ENCODE results near the gene JAZF1.

JAZF1 gene

GRCh38 chr7:27999829-28000228 lies 180.8 kb downstream of the JAZF1 start:
- no peak for DNase-seq

DNA sequence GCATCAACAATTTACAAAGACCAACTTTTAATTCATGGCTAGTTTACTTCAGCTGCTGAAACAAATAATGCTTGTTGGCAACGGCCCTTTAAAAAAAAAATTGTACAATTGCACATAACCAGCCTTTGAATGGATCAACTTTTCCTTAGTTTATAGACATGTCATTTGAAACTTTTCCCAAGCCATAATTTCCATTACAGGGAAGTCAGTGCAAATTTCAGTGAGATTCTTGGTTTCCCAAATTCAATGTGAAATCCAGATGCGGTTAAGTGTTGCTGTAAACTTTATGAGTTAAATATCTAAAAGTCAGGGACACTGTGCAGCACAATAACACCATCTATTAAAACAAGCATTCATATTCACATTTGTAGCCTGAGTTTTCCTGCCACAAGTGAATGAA lies 182.2 kb downstream of the JAZF1 start:
- no peak for DNase-seq

DNA sequence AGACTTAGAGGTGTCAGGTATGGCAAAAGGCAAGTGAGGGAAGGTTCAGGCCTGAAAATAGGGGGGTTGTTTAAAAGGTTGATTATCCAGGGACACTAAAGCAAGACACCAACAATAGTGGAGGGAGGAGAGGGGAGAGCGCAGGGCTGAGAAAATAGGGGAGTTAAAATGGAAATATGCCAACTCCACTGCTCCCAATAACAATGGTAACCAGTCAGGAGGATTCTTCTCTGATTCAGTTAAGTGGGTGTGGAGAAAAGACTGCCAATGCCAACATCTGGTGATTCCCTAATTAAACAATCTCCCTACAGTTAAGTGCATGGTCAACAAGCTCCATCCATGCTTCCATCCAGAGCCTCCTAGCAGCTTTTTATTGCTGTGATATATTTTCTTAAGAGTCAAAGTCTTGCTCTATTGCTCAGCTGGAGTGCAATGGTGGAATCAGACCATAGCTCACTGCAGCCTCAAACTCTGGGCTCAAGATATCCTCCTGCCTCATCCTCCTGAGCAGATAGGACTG lies 183.3 kb downstream of the JAZF1 start:
- no peak for DNase-seq

DNA sequence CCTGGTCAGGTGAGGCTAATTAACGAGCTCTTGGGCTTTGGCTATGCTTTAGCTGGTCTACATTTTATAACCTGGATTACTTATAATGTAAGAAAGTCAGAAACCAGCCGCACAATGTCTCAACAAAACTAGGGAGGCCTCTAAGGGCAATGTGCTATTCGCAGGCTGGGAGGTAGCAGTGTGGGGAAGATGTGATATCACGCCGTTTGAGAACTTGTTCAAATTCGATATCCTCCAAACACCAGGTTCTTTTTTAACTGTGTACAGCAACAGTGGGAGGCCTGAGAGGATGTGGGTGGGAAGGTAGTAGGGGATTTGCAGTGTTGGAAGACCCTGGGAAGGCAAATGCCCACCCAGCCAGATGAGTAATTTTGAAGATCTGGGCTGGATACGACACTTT lies 184.5 kb downstream of the JAZF1 start:
- no peak for DNase-seq

GRCh38 chr7:27995228-27995627 lies 185.4 kb downstream of the JAZF1 start:
- no peak for DNase-seq

GRCh38 chr7:27994639-27995038 lies 186.0 kb downstream of the JAZF1 start:
- no peak for DNase-seq

GRCh38 chr7:27992755-27993493 lies 187.7 kb downstream of the JAZF1 start:
- DNase-seq, result no peak

DNA sequence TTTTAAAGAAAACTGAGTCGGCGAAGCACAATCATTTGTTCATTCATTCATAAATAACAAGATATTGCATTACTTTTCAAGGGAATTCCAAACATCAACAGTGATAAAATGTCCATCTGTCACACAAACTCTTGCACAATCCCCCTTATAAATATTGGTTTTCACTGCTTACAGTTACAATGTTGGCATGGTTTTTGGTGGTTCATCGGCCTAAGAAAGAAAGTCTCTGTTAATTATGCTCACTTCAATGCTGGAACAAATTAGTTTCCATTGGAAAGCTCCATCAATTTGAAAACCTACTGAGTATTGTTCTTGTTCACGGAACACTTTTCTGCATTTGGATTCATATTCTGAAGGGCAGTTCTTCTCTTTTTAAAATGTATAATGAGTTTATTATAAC lies 188.5 kb downstream of the JAZF1 start:
- no peak for DNase-seq

GRCh38 chr7:27991006-27991528 lies 189.5 kb downstream of the JAZF1 start:
- DNase-seq, result no peak

- DNase-seq, result no peak
Observed at GRCh38 chr7:27976531-27976930, 204.1 kb downstream of the JAZF1 start.

- no peak for DNase-seq
Observed at GRCh38 chr7:27973625-27974024, 207.0 kb downstream of the JAZF1 start.

DNA sequence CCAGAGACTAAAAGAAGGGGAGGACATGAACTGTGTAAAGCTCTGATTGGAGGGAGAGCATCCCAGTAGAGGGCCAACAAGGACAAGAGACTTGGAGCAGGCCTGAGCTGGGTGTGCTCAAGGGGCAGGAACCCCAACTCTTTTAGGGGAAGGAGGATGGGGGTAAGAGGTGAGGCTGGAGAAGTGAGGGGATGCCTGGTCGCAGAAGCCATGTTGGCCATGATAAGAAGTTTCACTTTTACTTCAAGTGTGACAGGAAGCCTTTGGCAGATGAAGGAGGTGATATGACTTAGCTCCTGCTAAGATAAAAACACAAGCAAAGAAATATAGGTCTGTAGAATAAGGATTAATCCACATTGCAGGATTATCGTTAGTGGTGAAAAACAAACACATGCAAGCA lies 208.3 kb downstream of the JAZF1 start:
- no peak for DNase-seq

GRCh38 chr7:27971171-27971812 lies 209.3 kb downstream of the JAZF1 start:
- DNase-seq, result no peak

DNA sequence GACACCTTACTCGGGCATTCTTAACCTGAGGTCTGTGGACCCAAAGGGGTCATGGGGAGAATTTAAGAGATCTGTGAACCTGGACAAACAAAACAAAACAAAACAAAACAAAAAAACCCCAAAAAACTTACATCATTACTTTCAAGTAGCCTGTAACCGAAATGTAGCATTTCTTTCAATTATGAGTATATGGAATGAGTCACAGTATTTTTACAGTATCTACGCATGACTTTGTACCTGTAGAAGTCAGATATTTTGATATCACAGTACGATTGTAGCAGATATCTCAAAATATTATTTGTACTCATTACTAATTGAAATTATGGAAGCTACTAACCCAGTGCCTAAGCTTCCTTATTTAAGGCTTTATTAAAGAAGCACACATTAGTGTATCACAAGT lies 210.2 kb downstream of the JAZF1 start:
- no peak for DNase-seq

- no peak for DNase-seq
Observed at GRCh38 chr7:27969346-27969745, 211.2 kb downstream of the JAZF1 start.

GRCh38 chr7:27967639-27968038 lies 213.0 kb downstream of the JAZF1 start:
- DNase-seq, result no peak

DNA sequence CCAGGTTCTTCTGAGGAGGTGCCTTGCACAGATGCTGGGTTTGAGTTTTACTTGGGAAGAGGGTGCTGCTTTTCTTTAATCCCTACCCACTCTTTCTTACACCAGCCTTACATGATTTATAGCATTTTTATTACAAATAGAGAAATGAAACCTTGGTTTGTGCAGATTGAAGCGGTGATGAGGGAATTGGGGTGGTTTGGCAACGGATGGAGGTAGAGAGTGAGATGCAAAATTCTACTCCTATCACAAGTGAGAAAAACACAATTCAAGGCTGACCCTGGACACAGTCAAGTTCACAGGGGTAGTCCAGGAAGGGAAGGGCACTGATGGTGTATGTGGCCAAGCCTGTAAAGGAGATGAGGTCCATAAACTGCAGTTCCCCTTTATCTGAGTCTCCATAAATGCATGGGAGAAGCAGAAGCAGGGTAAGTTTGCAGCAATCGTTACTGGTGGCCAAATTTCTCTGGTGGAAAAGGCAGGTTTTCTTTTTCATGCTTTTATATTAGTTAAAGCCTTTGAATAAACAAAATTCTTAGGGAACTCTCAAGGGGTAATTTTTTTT lies 214.3 kb downstream of the JAZF1 start:
- no peak for DNase-seq

- no peak for DNase-seq
Observed at GRCh38 chr7:27965650-27966049, 214.9 kb downstream of the JAZF1 start.

- no peak for DNase-seq
Observed at GRCh38 chr7:27964820-27965219, 215.8 kb downstream of the JAZF1 start.

DNA sequence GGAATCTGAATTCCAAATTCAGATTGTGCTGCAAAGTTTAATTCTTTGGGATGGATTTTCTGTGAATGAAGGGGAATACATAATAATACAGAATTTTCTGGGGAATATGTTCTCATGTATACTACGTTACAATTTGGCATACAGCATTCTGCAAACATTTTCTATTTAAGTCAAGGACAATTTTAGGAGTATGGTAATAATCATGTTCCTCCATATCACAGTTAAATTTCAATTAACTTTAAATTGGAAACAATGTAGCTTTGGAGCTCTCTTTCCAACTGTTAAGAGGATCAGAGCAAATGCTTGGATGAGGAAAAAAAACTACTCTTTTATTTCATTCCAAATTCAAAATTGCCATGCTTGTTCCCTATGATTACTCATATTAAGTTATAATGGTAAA lies 217.5 kb downstream of the JAZF1 start:
- no peak for DNase-seq

- DNase-seq, result no peak
Observed at GRCh38 chr7:27962273-27962672, 218.3 kb downstream of the JAZF1 start.

DNA sequence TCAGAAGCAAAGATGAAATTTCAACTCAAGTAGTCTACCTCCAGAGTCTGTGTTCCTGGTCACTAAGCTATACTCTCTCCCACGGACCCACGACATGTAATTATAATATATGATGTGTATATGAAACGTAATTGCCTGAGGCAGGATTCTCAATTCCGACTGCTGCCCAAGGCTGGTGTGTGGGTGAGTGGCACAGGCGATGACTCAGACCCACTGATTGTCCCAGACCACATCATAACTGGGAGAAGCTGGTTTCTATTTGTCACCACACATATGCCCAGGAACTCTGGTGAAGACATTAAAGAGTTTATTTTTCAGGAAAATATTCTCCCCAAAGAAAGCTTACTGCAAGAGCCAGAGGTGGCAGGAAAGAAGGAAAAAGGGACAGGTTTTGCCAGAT lies 219.3 kb downstream of the JAZF1 start:
- no peak for DNase-seq

DNA sequence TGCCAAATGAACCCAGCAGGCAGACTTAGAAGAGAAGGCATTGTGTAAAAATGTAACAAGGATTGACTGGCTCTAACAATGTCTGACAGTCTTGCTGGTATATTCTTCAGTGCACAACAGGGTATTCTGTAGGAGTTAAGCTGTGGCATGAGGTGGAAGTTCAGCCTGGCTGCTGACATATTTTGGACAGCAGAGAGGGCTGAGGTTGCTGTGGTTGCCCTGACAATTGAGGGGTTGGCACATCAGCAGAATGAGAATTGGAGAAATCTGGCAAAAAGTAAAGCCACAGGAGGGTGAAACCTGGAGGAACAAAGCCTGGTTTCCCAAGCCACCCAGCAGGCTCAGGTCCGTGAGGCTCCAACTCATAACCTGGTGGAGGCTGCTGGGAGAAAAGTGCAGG lies 220.2 kb downstream of the JAZF1 start:
- DNase-seq, result no peak

DNA sequence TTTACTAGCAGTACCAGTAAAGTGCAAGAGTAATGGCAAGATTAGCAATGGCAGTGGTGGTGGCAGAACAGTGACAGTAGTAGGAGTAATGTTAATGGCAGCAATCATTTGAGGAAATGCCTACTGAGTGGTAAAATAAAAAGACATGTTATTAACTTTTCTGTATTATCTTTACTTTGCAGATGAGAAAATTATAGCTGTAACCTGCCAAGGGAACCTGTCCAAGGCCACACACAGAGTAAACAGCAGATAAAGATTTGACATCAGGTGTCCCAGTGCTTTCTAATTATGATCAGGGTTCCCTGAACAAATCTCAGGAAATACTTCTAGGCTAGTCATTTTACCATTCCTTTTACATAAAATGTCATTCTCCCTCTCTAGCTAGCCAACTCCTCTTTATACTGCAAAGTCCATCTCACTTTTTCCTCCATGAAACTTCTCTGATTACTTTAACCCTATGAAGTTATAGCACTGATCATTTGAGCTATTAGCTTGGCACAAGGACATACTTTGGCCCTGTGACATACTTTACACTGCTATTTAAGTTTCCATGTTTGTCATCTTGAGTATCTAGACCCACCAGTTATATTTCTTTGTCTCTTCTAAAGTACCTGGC lies 221.6 kb downstream of the JAZF1 start:
- DNase-seq, result no peak

Measured in NCI-H187 treated with DMSO at 0.1 percent for 48 hours (cell line).